Esophagus muscularis mucosa (tissue), 4 donors: ENCODE measurements around the gene HAPLN3. TPM values are rescaled to one million over a fixed set of nuclear protein-coding genes. Genes with fewer than 3 reads are reported as not detected.
A peak's percentile ranks its signal among the peaks of the same experiment; 100 is the strongest.

ENCODE experiments used
- DNase-seq: peaks from one replicate; pipeline ENCODE4 v3.0.0-alpha.2; 2017; ENCODE audit errors: extremely low spot score
- H3K27ac ChIP-seq, 4 donors: fragments of 200-600 bp; sonication (generic); replicated peaks in 1 of 4; 1 replicate in 3 of 4; 2 replicates in 1 of 4; pipeline ENCODE4 v1.5.1; 2016 to 2019; ENCODE audit warnings: mild to moderate bottlenecking in 1 of 4
- H3K27me3 ChIP-seq, 4 donors: fragments of 200-600 bp; sonication (generic); one replicate each; pipeline versions ENCODE4 v1.5.1 to v1.6.0; 2016 to 2019
- H3K36me3 ChIP-seq, 4 donors: fragments of 200-600 bp; sonication (generic); one replicate each; pipeline ENCODE4 v1.5.1; 2016 to 2019
- H3K4me1 ChIP-seq, 4 donors: fragments of 200-600 bp; sonication (generic); one replicate each; pipeline ENCODE4 v1.5.1; 2016 to 2019
- H3K4me3 ChIP-seq, 4 donors: fragments of 200-600 bp; sonication (generic); 1 replicate in 2 of 4; 2 replicates in 2 of 4; pipeline ENCODE4 v1.5.1; 2016 to 2019; ENCODE audit warnings: mild to moderate bottlenecking in 4 of 4, moderate library complexity in 1 of 4
- H3K9me3 ChIP-seq, 4 donors: fragments of 200-600 bp; sonication (generic); 1 replicate in 3 of 4; 2 replicates in 1 of 4; pipeline ENCODE4 v1.5.1; 2016 to 2019
- EP300 ChIP-seq: sonication (generic); formaldehyde crosslinking; IDR thresholded peaks from one replicate; pipeline ENCODE4 v1.6.1; 2017; ENCODE audit warnings: antibody characterized with exemption
- POLR2A ChIP-seq: fragments of 450-650 bp; IDR thresholded peaks from one replicate; pipeline ENCODE4 v1.6.1; 2017; ENCODE audit warnings: antibody characterized with exemption, moderate library complexity, mild to moderate bottlenecking, low read depth
- POLR2AphosphoS5 ChIP-seq, 2 donors: sonication (generic); formaldehyde crosslinking; IDR thresholded peaks; one replicate each; pipeline ENCODE4 v1.6.1; 2017; ENCODE audit warnings: antibody characterized with exemption in 2 of 2
- WGBS: methylation state at CpG from one replicate; pipeline ENCODE4 v1.1.5; 2018; 5-methylcytosine and 5-hydroxymethylcytosine counted together
- intact Hi-C: fragments of 100-400 bp; cut with DNase I; formaldehyde crosslinking; loops from one replicate; pipeline ENCODE4 v1.15.1; 2023
- total RNA-seq, 4 donors: library from RNA; depleted of rRNA; stranded (reverse); fragments of >200 nt; gene quantifications; one replicate each; pipeline versions ENCODE4 v1.1.0 to v1.2.1, GENCODE V29; 2016
- TF ChIP-seq, protein P1 (sequence below), 3 experiments: fragments of 200-600 bp in 2 of 3; fragments of 450-650 bp in 1 of 3; sonication (generic) in 2 of 3; IDR thresholded peaks; one replicate each; pipeline ENCODE4 v1.5.1; 2017 to 2019; ENCODE audit warnings: antibody characterized with exemption in 3 of 3, mild to moderate bottlenecking in 2 of 3, moderate library complexity in 1 of 3

Gene HAPLN3
- total RNA-seq, 4 donors from 2014 or later, result 5.0 to 13.4 (median 9.9) TPM

GRCh38 chr15:88913017-88913849 is 17.9 kb upstream of the HAPLN3 start, which contains the start of gene MFGE8:
Gene MFGE8 (minus strand): TSS chr15:88913379. CDS start chr15:88913319, 60 bp downstream.
- intact Hi-C loops, result no loop called here
- 4% methylated on average over 21 of the region's 67 CpGs for WGBS

GRCh38 chr15:88912500-88912921 is 17.2 kb upstream of the HAPLN3 start:
- DNase-seq, result no peak
- 22% methylated on average over 15 of the region's 20 CpGs for WGBS
- H3K9me3 ChIP-seq, result no peaks in the 10 kb centered on the region
- peak overlapping the region; percentile 83 to 92 (median 88) for H3K27ac ChIP-seq
- intact Hi-C loops, result no loop called here
- TF ChIP-seq POLR2A (no peak), EP300 (no peak), POLR2AphosphoS5 (IDR thresholded peaks at IDR 0.05) (no peak)
- TF ChIP-seq, protein P1, sequence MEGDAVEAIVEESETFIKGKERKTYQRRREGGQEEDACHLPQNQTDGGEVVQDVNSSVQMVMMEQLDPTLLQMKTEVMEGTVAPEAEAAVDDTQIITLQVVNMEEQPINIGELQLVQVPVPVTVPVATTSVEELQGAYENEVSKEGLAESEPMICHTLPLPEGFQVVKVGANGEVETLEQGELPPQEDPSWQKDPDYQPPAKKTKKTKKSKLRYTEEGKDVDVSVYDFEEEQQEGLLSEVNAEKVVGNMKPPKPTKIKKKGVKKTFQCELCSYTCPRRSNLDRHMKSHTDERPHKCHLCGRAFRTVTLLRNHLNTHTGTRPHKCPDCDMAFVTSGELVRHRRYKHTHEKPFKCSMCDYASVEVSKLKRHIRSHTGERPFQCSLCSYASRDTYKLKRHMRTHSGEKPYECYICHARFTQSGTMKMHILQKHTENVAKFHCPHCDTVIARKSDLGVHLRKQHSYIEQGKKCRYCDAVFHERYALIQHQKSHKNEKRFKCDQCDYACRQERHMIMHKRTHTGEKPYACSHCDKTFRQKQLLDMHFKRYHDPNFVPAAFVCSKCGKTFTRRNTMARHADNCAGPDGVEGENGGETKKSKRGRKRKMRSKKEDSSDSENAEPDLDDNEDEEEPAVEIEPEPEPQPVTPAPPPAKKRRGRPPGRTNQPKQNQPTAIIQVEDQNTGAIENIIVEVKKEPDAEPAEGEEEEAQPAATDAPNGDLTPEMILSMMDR (IDR thresholded peaks at IDR 0.05), result no peak
- H3K27me3 ChIP-seq, result no peaks in the 10 kb centered on the region
- peak overlapping the region; percentile 65 to 94 (median 82) for H3K4me3 ChIP-seq
- peaks cover 50 to 82% (median 64%) of the 10 kb centered on the region in 4 donors for H3K4me1 ChIP-seq
- peaks cover 15 to 37% (median 27%) of the 10 kb centered on the region in 4 donors for H3K36me3 ChIP-seq

More at GRCh38 chr15:88913017-88913849, 17.9 kb upstream of the HAPLN3 start, which contains the start of gene MFGE8:
- H3K27me3 ChIP-seq, result no peaks in the 10 kb centered on the region
- H3K27ac ChIP-seq, result peak within 1 kb of the TSS; percentile 83 to 92 (median 88)
- no peaks in the 10 kb centered on the region for H3K9me3 ChIP-seq
- peak within 1 kb of the TSS; percentile 65 to 94 (median 82) for H3K4me3 ChIP-seq
- peaks cover 10 to 32% (median 20%) of the 10 kb centered on the region in 4 donors for H3K36me3 ChIP-seq
- peaks cover 46 to 79% (median 57%) of the 10 kb centered on the region in 4 donors for H3K4me1 ChIP-seq
- peak; percentile 96 for DNase-seq
- TF ChIP-seq POLR2A, result peak; percentile 95
- no peak for TF ChIP-seq EP300
- TF ChIP-seq POLR2AphosphoS5 (IDR thresholded peaks at IDR 0.05), result peak; percentile 83 to 97
- TF ChIP-seq, protein P1 (IDR thresholded peaks at IDR 0.05), result peak in 2 of 3 experiments; percentile 3 to 25

DNA sequence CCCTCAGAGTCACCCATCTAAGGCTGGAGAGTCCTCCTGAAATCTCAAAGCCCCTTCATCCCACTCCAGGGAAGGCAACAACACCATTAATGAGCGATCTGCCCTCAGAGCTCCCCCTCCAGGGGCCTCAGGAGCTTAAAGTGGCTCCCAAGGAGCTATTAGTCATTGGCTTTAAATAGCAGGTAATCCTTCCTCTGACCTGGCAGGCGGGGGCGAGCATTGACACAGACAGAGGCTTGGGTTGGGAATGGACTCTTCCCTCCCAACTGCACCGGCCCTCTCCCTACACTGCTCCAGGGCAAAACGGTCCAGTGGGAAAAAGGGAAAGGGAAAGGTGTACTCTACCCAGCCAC is 16.4 kb upstream of the HAPLN3 start:
- H3K27ac ChIP-seq, result peak overlapping the region; percentile 83 to 92 (median 88)
- H3K4me3 ChIP-seq, result peak overlapping the region; percentile 65 to 94 (median 82)
- intact Hi-C loops, result no loop called here
- H3K27me3 ChIP-seq, result no peaks in the 10 kb centered on the region
- H3K9me3 ChIP-seq, result no peaks in the 10 kb centered on the region
- 76% methylated on average over 5 of the region's 5 CpGs for WGBS
- peaks cover 15 to 44% (median 34%) of the 10 kb centered on the region in 4 donors for H3K36me3 ChIP-seq
- DNase-seq, result no peak
- peaks cover 55 to 89% (median 66%) of the 10 kb centered on the region in 4 donors for H3K4me1 ChIP-seq
- TF ChIP-seq POLR2A, result peak; percentile 25
- TF ChIP-seq POLR2AphosphoS5 (IDR thresholded peaks at IDR 0.05), result peak in 1 of 2 donors; percentile 48
- TF ChIP-seq, protein P1 (IDR thresholded peaks at IDR 0.05), result no peak

DNA sequence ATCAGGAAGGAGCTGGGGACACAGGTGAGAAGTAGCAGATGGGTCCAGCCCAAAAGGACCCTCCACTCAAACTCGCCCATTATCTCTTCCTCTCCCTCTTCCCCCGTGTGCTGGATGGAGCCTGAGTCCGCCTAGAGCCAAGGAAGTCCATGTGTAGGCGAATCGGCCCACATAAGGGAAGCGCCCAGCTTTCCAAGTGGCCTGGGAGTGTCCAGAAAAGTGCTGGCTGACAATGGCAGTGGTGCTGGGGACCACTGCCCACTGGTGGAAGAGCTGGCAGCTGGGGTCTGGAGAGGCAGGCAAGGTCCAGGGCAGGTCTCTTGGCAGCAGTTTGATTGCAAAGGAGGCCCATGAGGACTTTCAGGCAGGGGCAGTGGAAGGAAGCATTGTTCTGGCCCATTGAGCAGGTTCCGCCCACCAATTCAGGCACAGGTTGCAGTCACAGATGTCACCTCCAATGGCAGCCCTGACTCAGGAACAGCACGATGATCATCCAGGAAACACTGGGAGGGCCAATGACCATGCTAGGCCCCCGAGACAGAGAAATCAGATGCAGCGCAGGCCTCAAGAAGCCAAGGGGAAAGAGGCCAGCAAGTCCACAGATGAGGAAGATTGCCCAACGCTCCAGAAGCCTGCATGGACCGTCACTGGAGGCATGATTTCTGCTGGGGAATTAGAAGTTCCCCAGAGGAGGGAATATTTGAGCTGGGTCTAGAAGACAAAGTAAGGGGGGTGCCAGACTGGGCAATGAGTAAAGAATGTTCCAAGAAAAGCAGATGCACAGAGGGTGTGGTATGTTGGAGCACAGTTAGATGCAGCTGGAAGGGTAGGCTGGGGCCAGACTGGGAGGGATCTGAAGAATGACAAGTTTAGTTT is 14.8 kb upstream of the HAPLN3 start:
- Histone ChIP-seq H3K36me3 (peaks cover 15 to 60% (median 48%) of the 10 kb centered on the region in 4 donors), H3K27ac (peak overlapping the region; percentile 26 to 92 (median 88)), H3K4me3 (peak overlapping the region; percentile 2 to 94 (median 82)), H3K4me1 (peaks cover 62 to 89% (median 71%) of the 10 kb centered on the region in 4 donors), H3K27me3 (no peaks in the 10 kb centered on the region), H3K9me3 (no peaks in the 10 kb centered on the region)
- TF ChIP-seq POLR2AphosphoS5 (IDR thresholded peaks at IDR 0.05) (peak in 1 of 2 donors; percentile 38), POLR2A (no peak)
- no peak for DNase-seq
- WGBS, result 80% methylated on average over 8 of the region's 12 CpGs
- intact Hi-C loops, result no loop called here
